Fibroblast of the aortic adventitia (primary cell): ENCODE data around the gene EML1. TPM values are rescaled to one million over a fixed set of nuclear protein-coding genes. Genes with fewer than 3 reads are reported as not detected.

ENCODE experiments used
- DNase-seq: peaks from one replicate; pipeline ENCODE4 v3.0.0-alpha.2; 2010; ENCODE audit warnings: low read depth
- H3K4me3 ChIP-seq: 2 replicates; pipeline ENCODE4 v1.5.1; 2011; ENCODE audit warnings: low read depth, mild to moderate bottlenecking, control low read depth, low read length, moderate library complexity
- CTCF ChIP-seq: IDR thresholded peaks from 2 replicates; pipeline ENCODE4 v1.5.1; 2011; ENCODE audit warnings: mild to moderate bottlenecking, low read length, control low read depth, inconsistent platforms; ENCODE audit not compliant: insufficient read depth
- total RNA-seq: library from RNA; depleted of rRNA; stranded (reverse); fragments of >200 nt; gene quantifications from 2 replicates; pipeline ENCODE4 v1.2.3, GENCODE V29; 2012; ENCODE audit warnings: low replicate concordance

Gene EML1
- total RNA-seq, 1 donor: 80.3 TPM

- DNase-seq: no peak
- no peak for TF ChIP-seq CTCF
- no peak overlapping the region for H3K4me3 ChIP-seq
These were observed 41.4 kb upstream of the EML1 start for GRCh38 chr14:99751539-99752485.

GRCh38 chr14:99752486-99753121 is 40.6 kb upstream of the EML1 start:
- no peak overlapping the region for H3K4me3 ChIP-seq
- peak; percentile 70 for DNase-seq
- no peak for TF ChIP-seq CTCF

GRCh38 chr14:99753225-99754140 is 39.7 kb upstream of the EML1 start:
- peak; percentile 2 for TF ChIP-seq CTCF
- H3K4me3 ChIP-seq: no peak overlapping the region
- no peak for DNase-seq

- no peak overlapping the region for H3K4me3 ChIP-seq
- peak; percentile 27 for DNase-seq
- TF ChIP-seq CTCF: no peak
These were observed 38.8 kb upstream of the EML1 start for GRCh38 chr14:99754141-99755067.

- no peak for DNase-seq
- H3K4me3 ChIP-seq: no peak overlapping the region
- TF ChIP-seq CTCF: no peak
These were observed 38.2 kb upstream of the EML1 start for GRCh38 chr14:99755068-99755405.
